ENCODE data around the gene SPRR2F. TPM values are rescaled to one million over a fixed set of nuclear protein-coding genes. Genes with fewer than 3 reads are reported as not detected.

Gene SPRR2F
- total and polyA plus RNA-seq, 2 experiments from 2014 or later = 0.44 TPM; not detected in 1

Small RNAs within 50 kb of the gene (small RNA-seq; reads per million reads assigned to genes)
- not detected for gene SPRR2C (ENCODE audit: low replicate concordance)

Other genes with a start within 250 kb of the SPRR2F start
- not detected in 2 replicates for gene SMCP, start 235.2 kb downstream of the SPRR2F start, total RNA-seq (2014; rRNA removed; shearing (Covaris generic))
- gene SMCP, start 235.2 kb downstream of the SPRR2F start, polyA plus RNA-seq (2016; fragmentation: Nextera tagmentation; extraction: Ambion mirVana) = not detected in 2 replicates
- gene IVL, start 205.0 kb downstream of the SPRR2F start, total RNA-seq (2014; rRNA removed; shearing (Covaris generic)) = not detected in 2 replicates
- not detected in 2 replicates for gene IVL, start 205.0 kb downstream of the SPRR2F start, polyA plus RNA-seq (2016; fragmentation: Nextera tagmentation; extraction: Ambion mirVana)
- not detected in 2 replicates for gene SPRR5, start 166.3 kb downstream of the SPRR2F start, total RNA-seq (2014; rRNA removed; shearing (Covaris generic))
- gene SPRR5, start 166.3 kb downstream of the SPRR2F start, polyA plus RNA-seq (2016; fragmentation: Nextera tagmentation; extraction: Ambion mirVana) = not detected in 2 replicates
- gene SPRR4, start 142.9 kb downstream of the SPRR2F start, total RNA-seq (2014; rRNA removed; shearing (Covaris generic)) = not detected in 2 replicates
- gene SPRR4, start 142.9 kb downstream of the SPRR2F start, polyA plus RNA-seq (2016; fragmentation: Nextera tagmentation; extraction: Ambion mirVana) = not detected in 2 replicates
- not detected in 2 replicates for gene SPRR1A, start 129.4 kb downstream of the SPRR2F start, total RNA-seq (2014; rRNA removed; shearing (Covaris generic))
- not detected in 2 replicates for gene SPRR1A, start 129.4 kb downstream of the SPRR2F start, polyA plus RNA-seq (2016; fragmentation: Nextera tagmentation; extraction: Ambion mirVana)
- gene SPRR3, start 111.8 kb downstream of the SPRR2F start, total RNA-seq (2014; rRNA removed; shearing (Covaris generic)) = not detected in 2 replicates
- not detected in 2 replicates for gene SPRR3, start 111.8 kb downstream of the SPRR2F start, polyA plus RNA-seq (2016; fragmentation: Nextera tagmentation; extraction: Ambion mirVana)
- gene SPRR1B, start 82.3 kb downstream of the SPRR2F start, total RNA-seq (2014; rRNA removed; shearing (Covaris generic)) = not detected in 2 replicates
- gene SPRR1B, start 82.3 kb downstream of the SPRR2F start, polyA plus RNA-seq (2016; fragmentation: Nextera tagmentation; extraction: Ambion mirVana) = not detected in 2 replicates
- not detected in 2 replicates for gene SPRR2D, start 72.4 kb downstream of the SPRR2F start, total RNA-seq (2014; rRNA removed; shearing (Covaris generic))
- gene SPRR2D, start 72.4 kb downstream of the SPRR2F start, polyA plus RNA-seq (2016; fragmentation: Nextera tagmentation; extraction: Ambion mirVana) = not detected in 2 replicates
- not detected in 2 replicates for gene SPRR2A, start 56.0 kb downstream of the SPRR2F start, total RNA-seq (2014; rRNA removed; shearing (Covaris generic))
- gene SPRR2A, start 56.0 kb downstream of the SPRR2F start, polyA plus RNA-seq (2016; fragmentation: Nextera tagmentation; extraction: Ambion mirVana) = 0.43 TPM in 1 of 2 replicates, not detected in the other
- gene SPRR2B, start 41.9 kb downstream of the SPRR2F start, total RNA-seq (2014; rRNA removed; shearing (Covaris generic)) = not detected in 2 replicates
- gene SPRR2B, start 41.9 kb downstream of the SPRR2F start, polyA plus RNA-seq (2016; fragmentation: Nextera tagmentation; extraction: Ambion mirVana) = not detected in 2 replicates
- gene SPRR2E, start 19.0 kb downstream of the SPRR2F start, total RNA-seq (2014; rRNA removed; shearing (Covaris generic)) = not detected in 2 replicates
- gene SPRR2E, start 19.0 kb downstream of the SPRR2F start, polyA plus RNA-seq (2016; fragmentation: Nextera tagmentation; extraction: Ambion mirVana) = not detected in 2 replicates
- gene SPRR2G, start 37.4 kb upstream of the SPRR2F start, total RNA-seq (2014; rRNA removed; shearing (Covaris generic)) = not detected in 2 replicates
- not detected in 2 replicates for gene SPRR2G, start 37.4 kb upstream of the SPRR2F start, polyA plus RNA-seq (2016; fragmentation: Nextera tagmentation; extraction: Ambion mirVana)
- not detected in 2 replicates for gene LELP1, start 89.9 kb upstream of the SPRR2F start, total RNA-seq (2014; rRNA removed; shearing (Covaris generic))
- gene LELP1, start 89.9 kb upstream of the SPRR2F start, polyA plus RNA-seq (2016; fragmentation: Nextera tagmentation; extraction: Ambion mirVana) = not detected in 2 replicates
- not detected in 2 replicates for gene PRR9, start 104.1 kb upstream of the SPRR2F start, total RNA-seq (2014; rRNA removed; shearing (Covaris generic))
- gene PRR9, start 104.1 kb upstream of the SPRR2F start, polyA plus RNA-seq (2016; fragmentation: Nextera tagmentation; extraction: Ambion mirVana) = not detected in 2 replicates
- gene LORICRIN, start 146.2 kb upstream of the SPRR2F start, total RNA-seq (2014; rRNA removed; shearing (Covaris generic)) = not detected in 2 replicates
- gene LORICRIN, start 146.2 kb upstream of the SPRR2F start, polyA plus RNA-seq (2016; fragmentation: Nextera tagmentation; extraction: Ambion mirVana) = 0.23 and 0.24 TPM in 2 replicates
- not detected in 2 replicates for gene PGLYRP3, start 199.4 kb upstream of the SPRR2F start, total RNA-seq (2014; rRNA removed; shearing (Covaris generic))
- gene PGLYRP3, start 199.4 kb upstream of the SPRR2F start, polyA plus RNA-seq (2016; fragmentation: Nextera tagmentation; extraction: Ambion mirVana) = not detected in 2 replicates
- gene PGLYRP4, start 235.3 kb upstream of the SPRR2F start, total RNA-seq (2014; rRNA removed; shearing (Covaris generic)) = not detected in 2 replicates
- not detected in 2 replicates for gene PGLYRP4, start 235.3 kb upstream of the SPRR2F start, polyA plus RNA-seq (2016; fragmentation: Nextera tagmentation; extraction: Ambion mirVana)
- gene S100A9, start 244.3 kb upstream of the SPRR2F start, total RNA-seq (2014; rRNA removed; shearing (Covaris generic)) = not detected in 2 replicates
- gene S100A9, start 244.3 kb upstream of the SPRR2F start, polyA plus RNA-seq (2016; fragmentation: Nextera tagmentation; extraction: Ambion mirVana) = not detected in 2 replicates

Data from GM23338 (cell line).